Testis (tissue), 2 donors: ENCODE data around the gene ASPHD2.

Experiments used
- POLR2A ChIP-seq: fragments of 450-650 bp; IDR thresholded peaks from one replicate; pipeline ENCODE4 v1.6.1; 2017; ENCODE audit warnings: antibody characterized with exemption, mild to moderate bottlenecking, moderate library complexity
- TF ChIP-seq, protein P1 (sequence below), 3 experiments: fragments of 450-650 bp in 2 of 3; fragments of 200-600 bp in 1 of 3; sonication (generic) in 1 of 3; IDR thresholded peaks; one replicate each; pipeline ENCODE4 v1.5.1; 2016 to 2019; ENCODE audit warnings: antibody characterized with exemption in 3 of 3, mild to moderate bottlenecking in 2 of 3, moderate library complexity in 1 of 3

DNA sequence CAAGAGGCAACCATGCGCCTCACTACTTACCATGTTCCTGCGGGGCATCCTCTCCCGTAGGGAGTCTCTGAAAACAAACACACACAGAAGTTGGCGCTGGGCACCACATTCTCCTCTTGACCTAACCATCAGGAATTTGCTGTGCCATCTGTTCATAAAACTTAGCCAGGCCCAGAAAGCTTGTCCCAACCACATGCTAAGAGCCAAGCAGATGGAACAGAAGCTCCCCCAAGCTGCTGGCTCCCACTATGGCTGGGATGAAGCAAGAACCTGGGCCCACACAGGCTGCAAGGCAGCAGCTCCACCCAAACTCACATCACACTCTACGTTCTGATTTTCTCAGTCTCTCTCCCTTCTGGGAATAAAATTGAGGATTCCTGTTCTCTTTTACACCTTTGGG, 37.1 kb downstream of the ASPHD2 start:
- no peak for TF ChIP-seq POLR2A
- TF ChIP-seq, protein P1, sequence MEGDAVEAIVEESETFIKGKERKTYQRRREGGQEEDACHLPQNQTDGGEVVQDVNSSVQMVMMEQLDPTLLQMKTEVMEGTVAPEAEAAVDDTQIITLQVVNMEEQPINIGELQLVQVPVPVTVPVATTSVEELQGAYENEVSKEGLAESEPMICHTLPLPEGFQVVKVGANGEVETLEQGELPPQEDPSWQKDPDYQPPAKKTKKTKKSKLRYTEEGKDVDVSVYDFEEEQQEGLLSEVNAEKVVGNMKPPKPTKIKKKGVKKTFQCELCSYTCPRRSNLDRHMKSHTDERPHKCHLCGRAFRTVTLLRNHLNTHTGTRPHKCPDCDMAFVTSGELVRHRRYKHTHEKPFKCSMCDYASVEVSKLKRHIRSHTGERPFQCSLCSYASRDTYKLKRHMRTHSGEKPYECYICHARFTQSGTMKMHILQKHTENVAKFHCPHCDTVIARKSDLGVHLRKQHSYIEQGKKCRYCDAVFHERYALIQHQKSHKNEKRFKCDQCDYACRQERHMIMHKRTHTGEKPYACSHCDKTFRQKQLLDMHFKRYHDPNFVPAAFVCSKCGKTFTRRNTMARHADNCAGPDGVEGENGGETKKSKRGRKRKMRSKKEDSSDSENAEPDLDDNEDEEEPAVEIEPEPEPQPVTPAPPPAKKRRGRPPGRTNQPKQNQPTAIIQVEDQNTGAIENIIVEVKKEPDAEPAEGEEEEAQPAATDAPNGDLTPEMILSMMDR (IDR thresholded peaks at IDR 0.05), result no peak
